HepG2 (cell line): Measurements from ENCODE around the gene LRRC45. TPM values are rescaled to one million over a fixed set of nuclear protein-coding genes. Genes with fewer than 3 reads are reported as not detected.

ENCODE experiments used
- BRCA1 ChIP-seq: sonication (generic); formaldehyde crosslinking; IDR thresholded peaks from 2 replicates; pipeline ENCODE4 v1.4.0; 2020; ENCODE audit warnings: missing genetic modification reagents
- MNT ChIP-seq: fragments of 450-650 bp; IDR thresholded peaks from 2 replicates; pipeline ENCODE4 v1.6.1; 2016
- PTBP1 ChIP-seq: fragments of 200-400 bp; formaldehyde crosslinking; IDR thresholded peaks from 2 replicates; pipeline ENCODE4 v1.6.1; 2018; ENCODE audit warnings: low read length, low read depth; ENCODE audit not compliant: poor library complexity, severe bottlenecking
- RERE ChIP-seq: IDR thresholded peaks from 2 replicates; pipeline ENCODE4 v1.6.1; 2016; ENCODE audit warnings: low read depth, missing genetic modification reagents, missing compliant biosample characterization
- ZBTB1 ChIP-seq: sonication (generic); formaldehyde crosslinking; IDR thresholded peaks from 2 replicates; pipeline ENCODE4 v1.4.0; 2020; ENCODE audit warnings: missing genetic modification reagents, borderline replicate concordance
- ZBTB7A ChIP-seq: sonication (generic); formaldehyde crosslinking; IDR thresholded peaks from 2 replicates; pipeline ENCODE4 v1.8.0; 2022; ENCODE audit warnings: mild to moderate bottlenecking, missing genetic modification reagents
- ZMYM4 ChIP-seq: sonication (generic); formaldehyde crosslinking; IDR thresholded peaks from 2 replicates; pipeline ENCODE4 v1.8.1; 2023; ENCODE audit warnings: mild to moderate bottlenecking, missing genetic modification reagents
- ZNF101 ChIP-seq: sonication (generic); formaldehyde crosslinking; IDR thresholded peaks from 2 replicates; pipeline ENCODE4 v1.4.0; 2020; ENCODE audit warnings: mild to moderate bottlenecking, low read depth, missing genetic modification reagents, borderline replicate concordance
- ZNF407 ChIP-seq: sonication (generic); formaldehyde crosslinking; IDR thresholded peaks from one replicate; pipeline ENCODE4 v1.5.1; 2020; ENCODE audit warnings: mild to moderate bottlenecking, missing genetic modification reagents; ENCODE audit errors: not compliant biosample characterization
- ZNF513 ChIP-seq: sonication (generic); formaldehyde crosslinking; conservative IDR thresholded peaks from 2 replicates; pipeline ENCODE4 v1.5.0; 2020; ENCODE audit warnings: missing genetic modification reagents
- polyA plus RNA-seq, 8 experiments: library from polyadenylated mRNA; depleted of rRNA in 3 of 8; stranded (reverse) in 7 of 8; unstranded in 1 of 8; fragments of >200 nt; fragmentation: Illumina TruSeq in 4 of 8; extraction: Trizol in 4 of 8; gene quantifications; 2 replicates each; pipeline versions ENCODE4 v1.2.1 to v1.2.3, GENCODE V29; 2011 to 2016; ENCODE audit warnings: low read depth in 4 of 8, missing spikeins in 1 of 8, mixed read lengths in 1 of 8; ENCODE audit not compliant: insufficient read depth in 1 of 8
- total RNA-seq, 5 experiments: library from RNA; depleted of rRNA; stranded (reverse); fragments of >200 nt; fragmentation: Illumina TruSeq; extraction: Trizol; gene quantifications; 2 replicates each; pipeline ENCODE4 v1.2.3, GENCODE V29; 2016; ENCODE audit warnings: low read depth in 1 of 5

Gene LRRC45
- total and polyA plus RNA-seq, 2 of the 13 experiments (the other 11 are each of a cell fraction or from before 2014, with no cell fraction given): 11.6 to 48.1 TPM

- TF ChIP-seq RERE (peak; percentile 38), MNT (0 out of 2 replicates have a peak, but pooled peaks have one; percentile 15), ZMYM4 (no peak), ZNF513 (CRISPR knock-in tag) (no peak), ZBTB1 (CRISPR knock-in tag) (no peak), BRCA1 (CRISPR knock-in tag) (no peak), ZNF407 (CRISPR knock-in tag) (no peak), PTBP1 (peak; percentile 59), ZBTB7A (CRISPR knock-in tag) (peak; percentile 100), ZNF101 (CRISPR knock-in tag) (no peak)
These were observed 22.9 kb upstream of the LRRC45 start (continued) for GRCh38 chr17:81999976-82000802.
